Stimulated activated naive CD4-positive, alpha-beta T cell (primary cell): ENCODE measurements around the gene PANK4.

Experiments
- DNase-seq, 6 experiments: peaks; one replicate each; lab custom pipeline; 2025; lab: John Stamatoyannopoulos, UW

PANK4 gene

GRCh38 chr1:2544875-2545640 is 18.7 kb upstream of the PANK4 start:
- DNase-seq = peak in 1 of 6 experiments; percentile 33

DNA sequence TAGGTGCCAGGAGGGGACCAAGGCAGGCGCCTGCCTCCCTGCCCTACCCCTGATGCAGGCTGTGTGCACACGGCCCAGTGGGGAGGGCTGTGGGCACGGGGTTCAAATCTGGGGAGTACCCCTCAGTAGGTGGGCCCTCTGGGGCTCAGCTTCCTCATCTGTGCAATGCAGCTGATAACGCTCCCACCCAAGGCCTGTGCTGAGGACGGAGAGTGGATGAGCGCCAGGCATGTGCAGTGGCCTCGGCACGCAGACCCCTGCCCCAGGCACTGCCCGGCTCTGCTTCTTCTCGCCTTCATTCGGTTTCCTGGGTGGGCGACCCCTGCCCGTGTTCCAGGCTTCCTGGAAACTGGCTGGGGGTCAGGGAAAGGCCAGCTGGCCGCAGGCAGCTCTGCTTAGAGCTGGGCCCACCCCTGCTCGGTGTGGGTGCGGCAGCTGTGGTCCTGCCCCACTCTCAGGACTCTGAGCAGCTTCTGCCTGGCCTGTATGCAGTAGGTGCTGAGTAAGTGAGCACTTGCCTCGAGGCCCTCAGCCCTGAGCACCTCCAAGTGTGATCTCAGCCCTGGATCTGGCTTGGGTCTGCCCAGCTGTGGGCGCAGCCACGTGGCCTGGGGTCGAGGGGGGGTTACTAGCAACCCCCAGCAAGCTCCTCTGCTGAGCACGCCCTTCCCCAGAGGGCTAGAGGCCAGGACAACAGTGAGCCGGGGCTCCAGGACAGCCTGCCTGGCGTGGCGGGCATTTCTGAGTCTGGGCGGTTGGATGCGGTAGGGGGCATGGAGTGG is 17.9 kb upstream of the PANK4 start:
- DNase-seq = peak in 1 of 6 experiments; percentile 27

- DNase-seq = peak in 4 of 6 experiments; percentile 30 to 64 (median 54)
Observed at GRCh38 chr1:2543543-2544092, 17.2 kb upstream of the PANK4 start.

DNA sequence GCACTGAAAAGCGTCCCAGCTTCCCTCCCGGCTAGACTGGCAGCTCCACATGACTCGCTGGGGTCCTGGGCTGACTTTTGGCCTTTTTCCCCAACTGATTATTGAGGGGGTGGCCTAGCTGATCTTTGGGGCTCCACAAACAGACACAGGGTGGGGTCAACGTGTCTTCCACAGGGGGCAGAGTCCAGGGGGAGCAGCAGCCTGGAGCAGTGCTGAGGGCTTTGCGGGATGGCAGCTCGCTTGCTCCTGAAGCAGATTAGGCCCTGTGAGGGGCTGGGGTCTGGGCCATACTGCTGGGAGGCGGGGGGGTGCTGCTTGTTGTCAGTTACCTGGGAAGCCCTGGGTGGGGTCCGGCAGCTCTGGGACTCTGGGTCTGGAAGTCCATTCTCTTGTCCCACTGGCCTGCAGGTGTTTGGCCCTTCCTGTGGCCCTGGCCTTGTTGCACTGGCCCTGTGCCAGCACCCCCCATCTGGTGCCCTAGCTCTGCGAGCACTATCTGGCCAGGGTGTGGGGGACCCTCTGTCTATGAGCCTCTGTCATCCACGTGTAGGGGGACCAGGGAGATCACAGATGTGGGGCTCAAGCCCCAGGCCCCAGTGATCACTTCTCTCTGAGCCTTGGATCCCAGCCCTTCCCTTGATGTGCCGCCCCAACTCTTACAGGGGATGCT is 16.0 kb upstream of the PANK4 start:
- DNase-seq = no peak

DNA sequence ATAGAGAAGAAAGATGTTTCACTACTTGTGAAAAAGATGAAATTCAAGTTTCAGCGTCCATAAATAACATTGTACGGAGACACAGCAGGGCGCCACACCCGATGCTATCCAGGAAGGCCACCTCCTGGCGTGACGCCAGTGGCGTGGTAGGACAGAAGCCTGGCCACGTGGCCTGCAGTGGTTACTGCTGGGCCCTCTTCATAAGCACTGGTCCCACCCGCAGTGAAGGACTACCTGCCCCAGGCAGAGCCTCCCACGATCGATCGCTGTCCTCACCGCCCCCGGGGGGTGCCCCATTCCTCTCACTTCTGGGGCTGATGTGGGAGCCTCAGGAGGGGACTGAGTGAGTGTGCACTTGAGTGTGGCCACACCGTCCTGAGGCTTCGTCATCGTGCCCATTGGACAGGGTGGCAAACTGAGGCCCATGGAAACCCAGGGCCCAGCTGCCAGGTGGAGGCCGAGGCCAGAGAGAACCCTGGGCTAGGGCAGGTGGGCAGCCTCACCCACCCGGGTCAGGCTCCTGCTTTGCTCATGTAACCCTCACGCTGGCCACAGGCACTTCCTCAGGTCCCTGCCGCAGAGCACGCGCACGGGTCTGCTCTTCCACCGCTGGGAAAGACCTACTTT is 15.3 kb upstream of the PANK4 start:
- DNase-seq = no peak

- no peak for DNase-seq
Observed at GRCh38 chr1:2540816-2541492, 14.6 kb upstream of the PANK4 start.

GRCh38 chr1:2539312-2539907 is 13.0 kb upstream of the PANK4 start:
- peak in 3 of 6 experiments; percentile 16 to 31 (median 30) for DNase-seq

DNA sequence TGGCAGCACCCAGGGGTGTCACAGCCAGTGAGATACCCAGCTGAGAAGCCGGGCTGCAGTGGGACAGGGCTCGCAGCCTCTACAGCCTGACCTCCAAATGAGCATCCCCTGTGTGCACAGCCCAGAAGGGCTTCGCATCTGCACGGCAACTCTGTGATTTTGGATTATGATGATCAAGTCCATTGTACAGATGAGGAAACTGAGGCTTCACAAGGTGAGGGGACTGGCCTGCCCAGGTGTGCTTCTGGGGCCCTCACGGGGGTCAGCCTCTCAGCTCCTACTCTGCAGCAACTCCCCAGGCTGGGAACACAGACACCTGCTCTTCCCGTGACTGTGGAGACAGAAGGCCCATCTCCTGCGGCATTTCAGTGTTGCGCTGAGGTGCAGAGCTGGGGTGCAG is 12.5 kb upstream of the PANK4 start:
- DNase-seq = no peak

DNA sequence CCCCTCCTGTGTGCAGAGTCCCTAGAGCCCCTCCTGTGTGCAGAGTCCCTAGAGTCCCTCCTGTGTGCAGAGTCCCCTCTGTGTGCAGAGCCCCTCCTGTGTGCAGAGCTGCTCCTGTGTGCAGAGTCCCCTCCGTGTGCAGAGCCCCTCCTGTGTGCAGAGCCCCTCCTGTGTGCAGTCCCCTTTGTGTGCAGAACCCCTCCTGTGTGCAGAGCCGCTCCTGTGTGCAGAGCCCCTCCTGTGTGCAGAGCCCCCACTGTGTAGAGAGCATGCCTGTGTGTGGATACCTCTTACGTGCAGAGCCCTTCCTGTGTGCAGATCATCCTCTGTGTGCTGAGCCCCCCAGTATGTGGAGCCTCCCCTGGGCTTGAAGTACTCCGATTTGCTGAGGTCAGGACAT is 12.0 kb upstream of the PANK4 start:
- DNase-seq = no peak

DNA sequence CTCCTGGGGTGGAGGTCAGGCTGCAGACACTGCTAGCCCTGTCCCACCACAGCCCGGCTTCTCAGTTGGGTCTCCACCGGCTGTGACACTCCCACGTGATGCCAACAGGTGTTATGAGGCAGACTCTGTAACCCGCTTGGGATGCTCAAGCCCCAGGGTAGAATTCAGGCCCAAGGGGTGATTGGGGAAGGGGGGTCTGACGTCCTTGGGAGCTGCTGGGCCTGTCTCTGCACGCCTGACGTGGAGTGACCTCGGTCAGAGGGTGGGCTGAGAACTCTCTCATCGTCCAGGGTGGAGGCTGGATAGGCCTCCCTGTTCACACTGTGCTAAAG is 11.4 kb upstream of the PANK4 start:
- no peak for DNase-seq

DNA sequence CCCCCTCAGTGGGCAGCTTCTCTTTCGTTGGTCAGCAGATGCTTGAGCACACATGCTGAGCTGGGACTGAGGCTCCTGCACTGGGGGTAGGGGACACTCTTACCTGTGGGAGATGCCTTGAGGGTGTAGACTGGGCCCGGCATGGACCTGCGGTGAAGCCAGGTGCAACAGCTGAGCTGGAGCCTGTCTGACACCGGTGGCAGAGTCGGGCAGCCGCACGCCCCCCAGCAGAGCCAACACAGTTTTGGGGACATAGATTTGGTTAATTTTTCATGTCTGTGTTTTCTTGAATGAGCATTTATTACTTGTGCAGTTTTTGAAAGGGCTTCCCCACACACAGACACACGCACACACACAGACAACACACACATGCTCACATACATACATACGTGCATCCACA is 9.6 kb upstream of the PANK4 start:
- no peak for DNase-seq

DNA sequence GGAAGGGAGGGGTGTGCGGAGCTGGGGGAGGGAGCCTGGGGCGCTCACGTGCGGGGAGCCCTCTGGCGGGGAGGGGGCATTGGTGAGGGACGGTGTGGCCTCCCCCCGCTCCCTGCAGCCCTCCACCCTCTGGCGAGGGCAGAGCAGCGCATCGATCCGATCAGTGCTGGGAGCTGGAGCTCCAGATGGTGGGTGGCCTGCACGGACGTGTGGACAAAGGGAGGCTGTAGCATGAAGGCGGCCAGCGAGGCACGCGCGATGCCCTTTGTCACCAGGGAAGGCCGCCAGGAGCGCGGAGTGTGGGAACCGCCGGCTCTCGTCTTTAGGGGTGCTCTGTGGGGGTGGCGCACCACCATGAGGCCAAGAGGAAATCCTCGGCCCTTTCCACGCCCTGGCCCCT is 9.1 kb upstream of the PANK4 start:
- no peak for DNase-seq

DNA sequence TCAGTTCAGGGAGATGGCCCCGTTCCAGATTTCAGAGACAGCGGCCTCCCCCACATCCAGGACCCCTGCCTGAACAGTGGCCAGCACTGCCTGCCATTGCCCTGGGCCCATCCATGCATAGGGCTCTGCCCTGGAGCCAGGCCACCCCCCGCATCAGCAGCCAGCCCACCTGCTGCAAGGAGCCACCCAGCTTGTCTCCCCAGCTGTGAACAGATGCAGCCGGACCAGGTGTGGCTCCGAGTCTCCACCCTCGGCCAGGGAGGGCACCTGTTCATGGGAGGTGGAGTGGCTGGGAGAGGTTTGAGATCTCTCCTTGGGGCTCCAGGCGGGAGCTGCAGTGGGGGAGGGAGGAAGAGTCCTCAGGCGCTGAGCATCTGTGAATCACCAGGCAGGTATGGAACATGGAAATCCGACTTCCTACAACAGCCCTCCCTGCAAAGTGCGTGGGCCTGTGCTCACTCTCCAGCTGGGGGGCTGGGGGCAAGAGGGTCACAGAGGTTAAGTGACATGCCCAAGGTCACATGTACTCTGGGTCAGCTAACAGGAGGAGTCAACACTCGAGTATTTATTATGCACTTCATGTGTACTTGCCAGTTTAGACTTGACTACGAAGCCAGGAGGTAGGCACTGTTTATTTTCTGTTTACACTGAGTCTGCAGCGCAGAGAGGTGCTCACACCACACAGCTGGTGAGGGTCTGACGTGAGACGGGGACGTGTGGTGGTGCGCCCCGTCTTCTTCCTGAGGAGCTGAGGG is 8.5 kb upstream of the PANK4 start:
- DNase-seq = no peak

- DNase-seq = no peak
Observed at GRCh38 chr1:2534315-2534686, 7.9 kb upstream of the PANK4 start.

GRCh38 chr1:2533365-2533764 is 7.0 kb upstream of the PANK4 start:
- DNase-seq = no peak

DNA sequence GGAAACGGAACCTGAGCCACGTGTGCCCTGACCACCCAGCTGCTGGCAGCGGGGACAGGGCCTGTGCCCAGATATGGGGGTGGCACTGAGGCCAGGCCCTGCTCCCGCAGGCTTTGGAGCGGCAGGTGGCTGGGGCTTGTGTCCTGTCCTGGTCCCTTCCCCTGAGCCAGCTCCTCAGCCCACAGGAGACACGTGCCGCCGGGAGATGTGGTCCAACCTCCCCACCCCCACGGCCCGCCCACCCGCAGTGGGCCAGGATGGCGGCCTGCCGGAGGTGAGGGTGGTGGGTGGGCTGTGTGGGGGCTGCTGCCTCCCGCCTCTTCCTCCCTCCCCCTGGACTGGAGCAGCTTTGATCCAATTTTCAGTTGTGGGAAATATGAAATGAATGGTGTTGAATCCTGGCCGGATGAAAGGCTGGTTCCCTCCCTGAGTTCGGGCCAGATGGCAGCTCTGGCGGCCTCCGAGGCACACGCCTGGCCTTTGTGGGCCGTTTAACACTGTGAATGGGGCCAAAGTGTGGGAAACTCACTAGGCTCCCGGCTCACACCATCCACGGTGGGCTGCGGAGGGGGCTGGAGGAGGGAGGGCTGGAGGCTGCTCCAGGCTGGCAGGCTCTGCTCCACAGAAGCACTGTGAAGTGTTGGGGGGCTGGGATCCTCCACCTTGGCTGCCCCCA is 6.2 kb upstream of the PANK4 start:
- no peak for DNase-seq

DNA sequence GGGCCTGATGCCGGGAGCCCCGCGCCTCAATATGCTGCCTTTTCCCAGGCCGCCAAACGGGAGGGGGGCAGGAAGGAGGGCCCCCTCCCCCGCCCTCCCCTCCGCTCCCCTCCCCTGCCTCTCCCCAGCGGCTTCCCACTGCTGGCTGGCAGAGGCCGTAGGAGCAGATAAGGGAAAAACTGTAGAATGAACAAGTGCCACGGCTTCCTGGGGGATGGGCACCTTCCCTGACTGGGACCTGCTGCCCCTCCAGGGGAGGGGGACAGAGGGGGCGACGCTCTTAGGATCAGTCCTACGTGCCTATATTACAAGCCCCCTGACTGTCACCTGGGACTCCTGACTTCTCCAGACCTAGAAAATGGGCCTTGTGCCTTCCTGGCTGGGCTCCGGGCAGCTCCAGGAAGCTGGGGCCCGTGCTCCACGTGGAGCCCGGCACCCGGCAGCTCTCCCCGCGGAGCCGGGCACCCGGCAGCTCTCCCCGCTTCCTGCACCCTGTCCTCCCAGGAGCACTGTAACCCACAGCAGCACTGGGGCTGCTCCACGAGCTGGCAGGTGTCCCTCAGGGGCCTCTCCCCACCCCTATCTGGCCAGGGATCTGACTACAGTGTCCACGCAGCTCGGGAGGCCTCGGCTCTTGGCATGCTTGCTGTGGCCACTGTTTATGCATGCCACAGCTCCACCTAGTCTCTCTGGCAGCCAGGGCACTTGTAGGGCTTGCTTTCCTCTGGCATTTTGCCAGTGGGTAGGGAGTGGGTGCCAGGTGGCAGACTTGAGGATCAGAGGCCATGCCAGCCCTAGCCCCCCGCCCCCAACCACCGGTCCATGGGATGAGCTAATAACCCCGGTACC is 4.3 kb upstream of the PANK4 start:
- DNase-seq = peak in 1 of 6 experiments; percentile 32

GRCh38 chr1:2529784-2530512 is 3.6 kb upstream of the PANK4 start, which contains the start of gene HES5:
Gene HES5, minus strand, starts transcription at chr1:2530263. Its CDS starts 99 bp downstream, at chr1:2530164.
- DNase-seq = peak in 3 of 6 experiments; percentile 19 to 45 (median 41)
